NCI-H82 treated with DMSO at 0.1 percent for 48 hours (cell line): ENCODE measurements around the gene IRS2.
A peak's percentile ranks its signal among the peaks of the same experiment; 100 is the strongest.

ENCODE experiments used
- DNase-seq: peaks from one replicate; lab custom pipeline; 2025; ENCODE audit not compliant: unreplicated experiment; lab: John Stamatoyannopoulos, UW

IRS2 gene

GRCh38 chr13:109780845-109781383, 5.5 kb downstream of the IRS2 start:
- no peak for DNase-seq

- DNase-seq: no peak
Observed at GRCh38 chr13:109779876-109780510, 6.4 kb downstream of the IRS2 start.

GRCh38 chr13:109779074-109779473, 7.3 kb downstream of the IRS2 start:
- no peak for DNase-seq

GRCh38 chr13:109778102-109778542, 8.3 kb downstream of the IRS2 start:
- no peak for DNase-seq

DNA sequence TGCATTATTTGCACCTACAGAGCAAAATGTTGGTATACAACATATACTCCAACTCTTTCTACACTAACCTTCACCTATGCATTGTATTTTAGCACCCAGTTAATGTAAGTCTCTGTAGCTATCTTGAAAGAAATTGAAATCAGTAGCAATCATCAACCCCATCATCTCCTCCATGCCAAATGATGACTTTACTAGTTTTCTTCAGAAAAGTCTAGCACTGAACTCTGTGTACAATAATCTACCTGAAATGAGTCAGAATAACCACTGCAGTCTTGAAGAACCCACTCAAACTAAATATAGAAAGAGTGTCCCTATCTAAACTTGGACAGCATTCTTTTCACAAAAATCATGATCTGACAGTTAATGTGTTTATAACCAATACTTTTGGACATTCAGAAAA, 9.8 kb downstream of the IRS2 start:
- DNase-seq: no peak

- DNase-seq: no peak
Observed at GRCh38 chr13:109773786-109774185, 12.6 kb downstream of the IRS2 start.

DNA sequence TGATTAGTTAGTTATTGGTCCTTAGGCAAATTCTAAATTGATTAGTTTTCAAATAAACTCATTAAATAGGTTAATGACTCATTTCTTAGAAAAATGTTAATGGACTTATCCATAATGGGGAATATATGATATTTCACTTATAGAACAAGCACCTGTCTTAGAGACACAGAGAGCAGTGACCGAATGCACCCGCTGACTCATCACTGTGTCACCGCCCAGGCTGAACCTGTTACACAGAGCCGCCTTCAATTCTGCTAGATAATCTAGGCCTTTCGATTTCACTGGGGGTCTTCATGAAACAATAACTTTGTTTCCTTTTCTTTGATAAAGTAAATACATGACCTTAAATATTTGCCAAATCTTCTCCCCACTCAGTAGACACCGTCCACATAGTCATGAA, 13.1 kb downstream of the IRS2 start:
- no peak for DNase-seq

- DNase-seq: no peak
Observed at GRCh38 chr13:109771926-109772325, 14.5 kb downstream of the IRS2 start.

DNA sequence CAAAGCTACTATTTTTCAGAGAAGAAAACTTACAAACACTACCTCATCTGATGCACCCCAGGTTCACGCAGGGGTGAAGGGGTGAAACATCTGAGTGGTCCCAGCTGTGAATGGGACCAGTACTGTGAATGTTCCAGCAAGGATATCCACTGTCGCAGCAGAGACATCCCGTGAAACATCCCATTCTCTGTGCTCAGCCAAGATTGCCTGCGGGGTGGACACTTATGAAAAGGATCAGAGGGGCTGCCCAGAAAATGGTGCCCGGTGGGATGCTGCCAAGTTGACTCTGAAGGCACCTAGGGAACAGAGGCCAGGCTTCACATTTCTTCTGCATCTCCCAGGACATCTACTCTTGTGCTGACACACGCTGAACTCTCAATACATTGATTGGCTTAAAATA, 15.9 kb downstream of the IRS2 start:
- no peak for DNase-seq

DNA sequence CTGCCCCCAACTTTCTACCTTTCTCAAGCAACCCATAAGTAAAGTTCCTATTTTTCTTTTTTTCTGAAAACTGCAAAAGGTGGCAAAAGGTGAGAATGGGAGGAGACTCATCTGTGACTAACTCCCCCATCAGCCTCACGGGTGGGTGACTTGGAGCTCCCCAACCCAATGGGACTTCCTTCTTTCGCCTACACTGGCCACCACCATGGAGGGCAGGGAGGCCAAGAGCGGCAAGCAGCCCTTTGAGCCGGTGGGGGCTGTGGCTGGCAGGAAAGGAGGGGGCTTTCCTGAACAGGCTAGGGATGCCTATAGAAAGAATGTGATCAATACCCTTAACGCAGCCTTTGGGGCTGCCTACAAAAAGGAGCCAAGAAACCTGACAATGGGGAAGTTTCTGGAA, 16.5 kb downstream of the IRS2 start:
- no peak for DNase-seq

GRCh38 chr13:109769275-109769674, 17.1 kb downstream of the IRS2 start:
- DNase-seq: no peak

GRCh38 chr13:109768616-109769015, 17.8 kb downstream of the IRS2 start:
- no peak for DNase-seq

- no peak for DNase-seq
Observed at GRCh38 chr13:109768176-109768575, 18.2 kb downstream of the IRS2 start.

- DNase-seq: no peak
Observed at GRCh38 chr13:109767023-109767422, 19.4 kb downstream of the IRS2 start.

GRCh38 chr13:109764470-109765291, 21.7 kb downstream of the IRS2 start:
- peak; percentile 54 for DNase-seq

DNA sequence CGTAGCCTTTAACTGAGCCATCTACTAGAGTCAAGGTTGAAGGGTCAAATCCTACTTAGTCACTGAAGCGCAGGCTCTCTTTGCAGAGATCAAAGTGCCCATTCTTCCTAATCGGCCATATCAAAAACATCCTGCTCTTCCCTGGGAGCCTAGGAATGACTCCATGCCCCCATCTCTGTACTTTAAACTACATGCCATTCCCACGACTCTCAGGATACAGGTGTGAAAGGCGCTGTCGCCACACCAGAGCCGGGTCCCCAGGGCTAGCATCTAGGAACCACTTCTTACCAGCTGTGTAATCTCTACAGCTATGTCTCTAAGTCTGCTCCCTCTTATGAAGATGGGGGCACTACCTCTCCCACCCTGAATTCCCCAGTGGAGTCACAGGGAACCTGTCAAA, 22.3 kb downstream of the IRS2 start:
- DNase-seq: no peak

GRCh38 chr13:109762791-109763190, 23.6 kb downstream of the IRS2 start:
- no peak for DNase-seq

GRCh38 chr13:109761695-109762094, 24.7 kb downstream of the IRS2 start:
- DNase-seq: no peak

- no peak for DNase-seq
Observed at GRCh38 chr13:109760951-109761350, 25.4 kb downstream of the IRS2 start.

DNA sequence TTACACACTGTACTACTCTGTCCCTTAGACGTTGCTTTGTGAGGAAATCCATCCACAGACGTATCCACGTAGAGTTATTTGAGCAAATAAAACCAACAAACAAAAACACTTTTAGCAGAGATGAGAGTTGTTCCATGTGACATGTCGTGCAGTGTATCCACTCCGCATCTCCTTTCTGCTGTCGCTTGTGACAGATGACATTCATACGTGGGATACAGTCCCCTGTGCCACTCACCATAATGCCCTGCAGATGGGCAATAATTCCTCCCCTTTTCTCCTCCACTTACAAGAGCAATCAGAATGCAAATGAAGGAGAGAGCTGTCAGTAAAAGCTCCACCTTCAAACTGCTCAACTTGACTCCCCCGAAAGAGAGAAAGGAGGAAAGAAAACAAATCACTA, 26.0 kb downstream of the IRS2 start:
- no peak for DNase-seq

GRCh38 chr13:109759609-109760008, 26.8 kb downstream of the IRS2 start:
- no peak for DNase-seq

DNA sequence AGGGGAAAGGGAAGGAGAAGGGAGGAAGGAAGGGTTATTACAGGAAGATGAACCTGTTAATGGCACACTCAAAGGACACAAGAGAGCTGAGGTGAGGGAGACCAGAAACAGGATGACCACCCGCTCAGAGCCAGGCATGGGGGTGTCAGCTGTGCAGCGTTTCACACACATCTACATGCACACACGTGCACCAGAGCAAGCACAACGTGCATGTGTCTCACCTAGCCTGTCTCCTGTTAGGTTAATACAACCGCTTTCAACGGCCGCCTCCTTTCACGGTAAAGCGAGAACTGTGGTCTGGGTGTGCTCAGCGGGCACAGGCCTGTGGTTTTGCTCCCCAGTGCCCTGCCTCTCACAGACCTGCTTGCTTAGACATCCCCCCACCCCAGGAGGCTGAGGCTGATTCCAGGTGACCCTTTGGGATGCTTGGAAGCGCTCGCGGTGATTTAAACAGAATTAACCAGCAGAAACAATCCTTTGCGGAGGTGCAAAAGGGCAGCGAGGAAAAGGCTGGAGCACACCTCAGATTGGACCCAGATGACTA, 27.4 kb downstream of the IRS2 start:
- no peak for DNase-seq
